KMS-11 (cell line): ENCODE measurements around the gene PDCD1.
"Not testable (repeated sequence)": the region's sequence is repeated elsewhere in the genome, so short reads cannot be mapped to it uniquely, and the experiment has no call there.

ENCODE experiments used
- H2AFZ ChIP-seq: fragments of 200-600 bp; sonication (generic); 2 replicates; pipeline ENCODE4 v1.6.1; 2016; ENCODE audit warnings: antibody characterized with exemption, mixed run types, low read depth
- H3K27ac ChIP-seq: fragments of 200-600 bp; sonication (generic); 2 replicates; pipeline ENCODE4 v1.6.1; 2016; ENCODE audit warnings: mild to moderate bottlenecking, mixed run types
- H3K27me3 ChIP-seq: fragments of 200-600 bp; sonication (generic); 2 replicates; pipeline ENCODE4 v1.6.1; 2017; ENCODE audit warnings: mild to moderate bottlenecking, low read depth, mixed run types, moderate library complexity; ENCODE audit not compliant: insufficient read depth
- H3K36me3 ChIP-seq: fragments of 200-600 bp; sonication (generic); 2 replicates; pipeline ENCODE4 v1.6.1; 2017; ENCODE audit warnings: mild to moderate bottlenecking, mixed run types; ENCODE audit not compliant: insufficient read depth
- H3K4me1 ChIP-seq: fragments of 200-600 bp; sonication (generic); 2 replicates; pipeline ENCODE4 v1.6.1; 2016; ENCODE audit warnings: mild to moderate bottlenecking, low read depth, mixed run types; ENCODE audit not compliant: poor library complexity, severe bottlenecking
- H3K4me2 ChIP-seq: fragments of 200-600 bp; sonication (generic); 2 replicates; pipeline ENCODE4 v1.7.0; 2016; ENCODE audit warnings: mild to moderate bottlenecking, mixed run types
- H3K4me3 ChIP-seq: fragments of 200-600 bp; sonication (generic); IDR thresholded peaks from 2 replicates; pipeline ENCODE4 v1.6.1; 2017; ENCODE audit warnings: low read depth, low read length, mixed read lengths; ENCODE audit not compliant: insufficient read depth
- H3K79me2 ChIP-seq: fragments of 200-600 bp; sonication (generic); 2 replicates; pipeline ENCODE4 v1.6.1; 2016; ENCODE audit warnings: low read depth, mixed run types; ENCODE audit not compliant: insufficient read depth
- H3K9ac ChIP-seq: fragments of 200-600 bp; sonication (generic); 2 replicates; pipeline ENCODE4 v1.6.1; 2016; ENCODE audit warnings: mild to moderate bottlenecking, mixed run types
- H4K20me1 ChIP-seq: fragments of 200-600 bp; sonication (generic); 2 replicates; pipeline ENCODE4 v1.6.1; 2016; ENCODE audit warnings: mild to moderate bottlenecking, mixed run types; ENCODE audit not compliant: insufficient read depth
- TF ChIP-seq, protein P1 (sequence below): fragments of 200-600 bp; sonication (generic); conservative IDR thresholded peaks from 2 replicates; pipeline ENCODE4 v1.6.1; 2017; ENCODE audit warnings: low read depth, mild to moderate bottlenecking, antibody characterized with exemption, low read length, moderate library complexity, mixed read lengths

The PDCD1 gene

DNA sequence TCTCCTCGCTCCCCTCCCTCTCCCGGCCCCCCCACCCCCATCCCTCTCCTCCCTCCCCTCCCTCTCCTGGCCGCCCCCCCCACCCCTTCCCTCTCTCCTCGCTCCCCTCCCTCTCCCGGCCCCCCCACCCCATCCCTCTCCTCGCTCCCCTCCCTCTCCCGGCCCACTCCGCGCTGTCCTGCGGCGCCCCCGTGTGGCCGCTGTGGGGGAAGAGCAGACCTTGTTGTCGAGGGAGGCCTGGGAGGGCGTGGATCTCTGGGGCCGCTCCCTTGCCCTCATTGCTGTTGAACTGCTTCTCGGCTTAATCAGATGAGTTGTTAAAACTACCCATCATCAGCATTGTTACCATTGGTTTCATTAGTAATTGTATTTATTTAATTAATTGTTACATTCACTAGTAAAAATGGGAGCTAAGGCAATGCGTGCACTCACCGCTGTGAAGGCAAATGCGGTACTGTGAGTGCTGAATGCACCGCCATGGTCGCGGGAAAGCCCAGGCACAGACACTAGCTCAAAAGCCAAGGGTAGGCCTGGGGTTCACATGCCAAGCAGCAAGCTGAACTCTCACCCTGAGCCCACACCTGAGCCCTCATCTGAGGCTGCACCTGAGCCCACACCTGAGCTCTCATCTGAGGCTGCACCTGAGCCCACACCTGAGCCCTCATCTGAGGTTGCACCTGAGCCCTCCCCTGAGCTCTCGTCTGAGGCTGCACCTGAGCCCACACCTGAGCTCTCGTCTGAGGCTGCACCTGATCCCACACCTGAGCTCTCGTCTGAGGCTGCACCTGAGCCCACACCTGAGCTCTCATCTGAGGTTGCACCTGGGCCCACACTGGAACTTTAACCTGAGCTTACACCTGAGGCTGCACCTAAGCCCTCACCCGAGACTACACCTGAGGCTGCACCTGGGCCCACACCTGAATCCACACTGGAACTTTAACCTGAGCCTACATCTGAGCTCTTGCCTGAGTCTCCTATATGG, 19.6 kb upstream of the PDCD1 start:
- TF ChIP-seq, protein P1, sequence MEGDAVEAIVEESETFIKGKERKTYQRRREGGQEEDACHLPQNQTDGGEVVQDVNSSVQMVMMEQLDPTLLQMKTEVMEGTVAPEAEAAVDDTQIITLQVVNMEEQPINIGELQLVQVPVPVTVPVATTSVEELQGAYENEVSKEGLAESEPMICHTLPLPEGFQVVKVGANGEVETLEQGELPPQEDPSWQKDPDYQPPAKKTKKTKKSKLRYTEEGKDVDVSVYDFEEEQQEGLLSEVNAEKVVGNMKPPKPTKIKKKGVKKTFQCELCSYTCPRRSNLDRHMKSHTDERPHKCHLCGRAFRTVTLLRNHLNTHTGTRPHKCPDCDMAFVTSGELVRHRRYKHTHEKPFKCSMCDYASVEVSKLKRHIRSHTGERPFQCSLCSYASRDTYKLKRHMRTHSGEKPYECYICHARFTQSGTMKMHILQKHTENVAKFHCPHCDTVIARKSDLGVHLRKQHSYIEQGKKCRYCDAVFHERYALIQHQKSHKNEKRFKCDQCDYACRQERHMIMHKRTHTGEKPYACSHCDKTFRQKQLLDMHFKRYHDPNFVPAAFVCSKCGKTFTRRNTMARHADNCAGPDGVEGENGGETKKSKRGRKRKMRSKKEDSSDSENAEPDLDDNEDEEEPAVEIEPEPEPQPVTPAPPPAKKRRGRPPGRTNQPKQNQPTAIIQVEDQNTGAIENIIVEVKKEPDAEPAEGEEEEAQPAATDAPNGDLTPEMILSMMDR: peak; percentile 57
- H3K4me1 ChIP-seq: peaks cover 17% of the 10 kb centered on the region
- no peak overlapping the region for H3K4me2 ChIP-seq
- no peak overlapping the region for H2AFZ ChIP-seq
- H3K4me3 ChIP-seq: no peak overlapping the region
- no peaks in the 10 kb centered on the region for H3K79me2 ChIP-seq
- H3K9ac ChIP-seq: no peak overlapping the region
- peaks cover 4% of the 10 kb centered on the region; the same call in 1 of the 2 replicates for H3K27me3 ChIP-seq
- no peak overlapping the region for H3K27ac ChIP-seq
- no peaks in the 10 kb centered on the region for H4K20me1 ChIP-seq
- H3K36me3 ChIP-seq: no peaks in the 10 kb centered on the region

DNA sequence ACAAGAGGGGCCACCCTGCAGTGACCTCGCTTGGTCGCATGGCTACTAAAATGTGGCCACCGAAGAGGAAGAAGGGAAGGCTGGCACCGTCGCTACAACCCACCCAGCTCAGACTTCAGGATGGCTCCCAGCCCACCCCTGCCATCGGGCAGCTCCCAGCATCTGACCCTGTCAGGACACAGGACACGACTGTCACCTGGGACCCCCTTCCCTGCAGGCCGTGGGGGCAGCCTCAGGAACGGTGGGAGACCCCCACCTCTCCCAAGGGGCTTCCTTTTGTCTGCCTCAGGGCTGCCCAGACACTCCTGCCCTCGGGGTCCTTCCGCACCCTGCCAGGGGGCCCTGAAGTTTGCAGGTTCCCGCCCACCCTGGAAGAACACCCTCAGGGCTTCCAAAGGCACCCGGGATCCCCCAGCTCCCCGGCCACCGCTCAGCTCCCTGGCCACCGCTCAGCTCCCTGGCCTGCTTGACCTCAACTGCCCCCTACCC, 18.5 kb upstream of the PDCD1 start:
- Histone ChIP-seq H3K27me3 (peaks cover 4% of the 10 kb centered on the region; the same call in 1 of the 2 replicates), H2AFZ (no peak overlapping the region), H3K27ac (no peak overlapping the region), H4K20me1 (no peaks in the 10 kb centered on the region), H3K79me2 (no peaks in the 10 kb centered on the region), H3K4me3 (no peak overlapping the region), H3K4me1 (peaks cover 8% of the 10 kb centered on the region), H3K9ac (no peak overlapping the region), H3K4me2 (no peak overlapping the region), H3K36me3 (no peaks in the 10 kb centered on the region)
- TF ChIP-seq, protein P1: no peak

DNA sequence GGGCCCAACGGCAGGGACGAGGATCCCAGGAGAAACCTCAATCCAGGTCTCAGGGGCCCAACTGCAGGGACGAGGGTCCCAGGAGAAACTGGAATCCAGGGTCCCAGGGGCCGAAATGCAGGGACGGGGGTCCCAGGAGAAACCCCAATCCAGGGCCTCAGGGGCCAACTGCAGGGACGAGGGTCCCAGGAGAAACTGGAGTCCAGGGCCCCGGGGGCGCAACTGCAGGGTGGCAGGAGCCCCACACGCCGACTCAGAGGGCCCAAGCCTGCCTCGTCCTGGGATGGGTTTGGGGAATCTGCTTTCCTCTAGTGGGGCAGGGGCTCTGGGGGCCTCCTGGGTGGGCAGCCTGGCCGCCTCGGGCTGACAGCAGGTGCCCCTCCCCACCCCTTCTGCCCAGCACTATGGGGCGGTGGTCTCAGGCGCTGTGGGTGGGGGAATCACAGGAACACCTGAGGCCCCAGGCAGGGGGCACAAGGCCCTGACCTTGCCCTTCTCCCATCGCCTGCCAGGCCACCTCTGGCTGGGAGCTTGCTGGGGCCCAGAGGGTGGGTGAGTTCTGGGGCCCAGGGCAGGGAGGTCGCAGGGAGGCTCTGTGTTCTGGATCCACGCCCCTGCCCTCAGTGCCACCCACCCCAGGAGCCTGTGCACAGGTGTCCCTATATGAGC, 18.0 kb upstream of the PDCD1 start:
- TF ChIP-seq, protein P1: no peak
- Histone ChIP-seq H3K27me3 (peaks cover 8% of the 10 kb centered on the region; the same call in 1 of the 2 replicates), H2AFZ (no peak overlapping the region), H3K36me3 (no peaks in the 10 kb centered on the region), H3K79me2 (no peaks in the 10 kb centered on the region), H4K20me1 (no peaks in the 10 kb centered on the region), H3K4me2 (no peak overlapping the region), H3K4me1 (peaks cover 8% of the 10 kb centered on the region), H3K9ac (no peak overlapping the region), H3K4me3 (no peak overlapping the region), H3K27ac (no peak overlapping the region)

DNA sequence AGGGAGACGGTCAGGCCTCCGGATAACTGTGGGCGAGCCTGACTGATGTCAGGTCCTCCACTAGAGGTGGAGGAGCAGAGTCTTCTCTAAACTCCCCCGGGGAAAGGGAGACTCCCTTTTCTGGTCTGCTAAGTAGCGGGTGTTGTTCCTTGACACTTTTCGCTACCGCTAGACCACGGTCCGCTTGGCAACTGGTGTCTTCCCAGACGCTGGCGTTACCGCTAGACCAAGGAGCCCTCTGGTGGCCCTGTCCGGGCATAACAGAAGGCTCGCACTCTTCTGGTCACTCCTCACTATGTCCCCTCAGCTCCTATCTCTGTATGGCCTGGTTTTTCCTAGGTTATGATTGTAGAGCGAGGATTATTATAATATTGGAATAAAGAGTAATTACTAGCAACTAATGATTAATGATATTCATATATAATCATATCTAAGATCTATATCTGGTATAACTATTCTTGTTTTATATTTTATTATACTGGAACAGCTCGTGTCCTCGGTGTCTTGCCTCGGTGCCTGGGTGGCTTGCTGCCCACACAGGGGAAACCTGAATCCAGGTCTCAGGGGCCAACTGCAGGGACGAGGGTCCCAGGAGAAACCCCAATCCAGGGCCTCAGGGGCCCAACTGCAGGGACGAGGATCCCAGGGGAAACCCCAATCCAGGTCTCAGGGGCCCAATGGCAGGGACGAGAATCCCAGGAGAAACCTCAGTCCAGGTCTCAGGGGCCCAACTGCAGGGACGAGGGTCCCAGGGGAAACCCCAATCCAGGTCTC, 17.2 kb upstream of the PDCD1 start:
- not testable (repeated sequence) for H3K79me2 ChIP-seq, H3K27ac ChIP-seq, H4K20me1 ChIP-seq, H3K36me3 ChIP-seq, H3K4me3 ChIP-seq, H3K4me2 ChIP-seq, H3K4me1 ChIP-seq, H3K27me3 ChIP-seq, H3K9ac ChIP-seq, H2AFZ ChIP-seq
- TF ChIP-seq, protein P1: peak; percentile 38; the same call in 1 of the 2 replicates
